NCI-H524 treated with DMSO at 0.1 percent for 48 hours (cell line): ENCODE results near the gene RNF223.
"Not testable (repeated sequence)": the region's sequence is repeated elsewhere in the genome, so short reads cannot be mapped to it uniquely, and the experiment has no call there.

Source experiments
- DNase-seq: peaks from one replicate; lab custom pipeline; 2025; lab: John Stamatoyannopoulos, UW

RNF223 gene

DNA sequence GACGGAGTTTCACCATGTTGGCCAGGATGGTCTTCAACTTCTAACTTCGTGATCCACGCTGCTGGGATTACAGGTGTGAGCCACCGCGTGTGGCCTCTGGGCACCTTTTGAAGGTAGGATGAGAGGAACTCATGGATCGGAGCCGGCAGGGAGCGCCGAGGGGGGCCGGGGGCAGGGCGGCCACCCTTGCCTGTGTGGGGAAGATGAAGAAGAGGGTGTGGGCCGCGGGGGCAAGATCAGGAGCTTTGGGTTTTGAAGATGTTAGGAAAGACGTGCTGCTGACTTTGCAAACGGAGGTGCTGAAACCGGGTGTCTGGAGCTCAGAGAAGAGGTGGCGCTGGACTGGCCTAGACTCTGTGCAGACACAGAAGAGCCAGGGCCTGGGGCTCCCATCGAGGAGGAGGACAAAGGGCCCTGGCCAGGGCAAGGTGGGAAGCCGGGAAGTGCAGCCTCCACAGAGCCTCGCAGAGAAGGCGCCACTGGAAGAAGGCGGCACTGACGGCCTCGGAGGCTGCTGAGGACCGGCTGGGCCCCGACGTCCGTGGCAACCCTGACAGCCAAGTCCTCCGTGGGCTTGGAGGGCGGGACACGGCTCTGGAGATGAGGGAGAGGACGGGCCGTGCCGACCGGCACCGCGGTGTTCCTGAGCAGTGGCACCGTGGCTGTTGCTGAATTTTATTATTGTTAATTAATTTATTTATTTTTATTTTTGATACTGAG lies 13.7 kb downstream of the RNF223 start:
- DNase-seq = no peak

DNA sequence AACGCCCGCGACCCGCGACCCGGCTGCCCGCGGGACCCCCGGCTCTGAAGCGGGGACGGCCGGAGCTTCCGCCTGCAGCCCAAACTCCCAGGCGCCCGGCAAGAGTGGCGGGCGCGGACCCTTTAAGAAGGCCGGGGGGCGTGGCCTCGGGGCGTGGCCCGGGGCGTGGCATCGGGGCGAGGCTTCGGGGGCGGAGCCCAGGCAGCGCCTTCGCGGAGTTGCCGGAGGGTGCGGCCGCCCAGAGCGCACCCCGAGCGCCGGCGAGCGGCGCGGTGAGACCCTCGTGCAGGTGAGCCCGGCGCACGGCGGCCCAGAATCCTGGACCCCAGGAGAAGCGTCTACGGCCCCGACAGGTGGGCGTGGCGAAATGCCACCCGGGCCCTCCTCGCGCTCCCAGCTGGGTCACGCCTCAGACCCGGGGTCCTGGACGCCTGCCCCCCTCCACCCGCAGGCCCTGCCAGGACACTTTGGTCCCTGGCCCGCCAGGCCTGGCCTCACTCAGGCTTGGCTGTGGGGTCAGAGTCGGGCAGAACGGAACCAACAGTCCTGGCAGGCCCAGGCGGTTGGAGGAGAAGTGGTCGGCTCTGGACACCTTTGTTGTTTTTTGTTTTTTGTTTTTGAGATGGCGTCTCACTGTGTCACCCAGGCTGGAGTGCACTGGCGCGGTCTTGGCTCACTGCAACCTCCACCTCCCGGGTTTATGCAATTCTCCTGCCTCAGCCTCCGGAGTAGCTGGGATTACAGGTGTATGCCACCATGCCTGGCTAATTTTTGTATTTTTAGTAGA lies 14.4 kb downstream of the RNF223 start:
- no peak for DNase-seq

GRCh38 chr1:1058921-1059493 lies 15.1 kb downstream of the RNF223 start:
- no peak for DNase-seq

DNA sequence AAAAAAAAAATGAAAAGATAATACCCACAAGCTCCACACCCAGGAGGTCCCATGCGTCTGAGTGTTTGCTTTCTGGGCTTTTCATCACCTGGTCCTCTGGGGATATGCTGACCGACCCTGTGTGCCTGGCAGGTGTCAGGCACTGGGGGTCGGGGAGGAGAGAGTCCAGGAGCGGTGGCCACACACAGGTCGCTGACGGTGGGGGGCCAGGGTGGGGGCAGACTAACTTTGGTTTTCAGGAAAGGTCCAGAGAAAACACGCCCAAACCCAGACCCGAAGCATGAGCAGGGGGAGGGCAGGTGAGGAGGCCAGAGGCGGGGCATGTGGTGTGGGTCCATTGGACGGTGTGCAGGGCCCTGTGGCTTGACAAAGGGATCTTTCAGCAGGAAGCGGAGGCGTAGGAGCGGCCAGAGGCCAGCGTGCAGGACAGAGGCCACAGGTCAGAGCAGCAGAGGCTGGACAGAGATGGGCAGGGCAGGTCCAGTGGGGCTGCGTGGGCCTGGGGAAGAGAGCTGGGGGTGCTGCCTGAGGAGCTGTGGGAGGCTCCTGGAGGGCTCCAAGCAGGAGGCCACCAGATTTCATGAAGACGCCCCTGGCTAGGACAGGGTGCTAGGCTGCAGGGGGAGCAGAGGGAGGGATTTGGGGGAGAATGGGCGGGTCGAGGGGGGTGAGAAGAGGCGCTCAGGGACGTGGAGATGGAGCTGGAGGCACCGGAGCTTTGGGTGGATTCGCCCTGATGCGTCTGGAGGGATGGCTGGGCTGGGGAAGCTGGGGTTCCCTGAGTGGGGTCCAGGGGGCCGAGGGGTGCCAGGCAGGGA lies 15.8 kb downstream of the RNF223 start:
- DNase-seq = no peak

DNA sequence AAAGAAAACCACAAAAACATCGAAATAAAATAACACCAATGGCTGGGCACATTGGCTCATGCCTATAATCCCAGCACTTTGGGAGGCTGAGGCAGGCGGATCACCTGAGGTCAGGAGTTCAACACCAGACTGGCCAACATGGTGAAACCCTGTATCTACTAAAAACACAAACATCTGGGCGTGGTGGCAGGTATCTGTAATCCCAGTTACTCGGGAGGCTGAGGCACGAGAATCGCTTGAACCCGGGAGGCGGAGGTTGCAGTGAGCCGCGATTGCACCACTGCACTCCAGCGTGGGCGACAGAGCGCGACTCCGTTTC lies 16.4 kb downstream of the RNF223 start:
- DNase-seq = not testable (repeated sequence)

DNA sequence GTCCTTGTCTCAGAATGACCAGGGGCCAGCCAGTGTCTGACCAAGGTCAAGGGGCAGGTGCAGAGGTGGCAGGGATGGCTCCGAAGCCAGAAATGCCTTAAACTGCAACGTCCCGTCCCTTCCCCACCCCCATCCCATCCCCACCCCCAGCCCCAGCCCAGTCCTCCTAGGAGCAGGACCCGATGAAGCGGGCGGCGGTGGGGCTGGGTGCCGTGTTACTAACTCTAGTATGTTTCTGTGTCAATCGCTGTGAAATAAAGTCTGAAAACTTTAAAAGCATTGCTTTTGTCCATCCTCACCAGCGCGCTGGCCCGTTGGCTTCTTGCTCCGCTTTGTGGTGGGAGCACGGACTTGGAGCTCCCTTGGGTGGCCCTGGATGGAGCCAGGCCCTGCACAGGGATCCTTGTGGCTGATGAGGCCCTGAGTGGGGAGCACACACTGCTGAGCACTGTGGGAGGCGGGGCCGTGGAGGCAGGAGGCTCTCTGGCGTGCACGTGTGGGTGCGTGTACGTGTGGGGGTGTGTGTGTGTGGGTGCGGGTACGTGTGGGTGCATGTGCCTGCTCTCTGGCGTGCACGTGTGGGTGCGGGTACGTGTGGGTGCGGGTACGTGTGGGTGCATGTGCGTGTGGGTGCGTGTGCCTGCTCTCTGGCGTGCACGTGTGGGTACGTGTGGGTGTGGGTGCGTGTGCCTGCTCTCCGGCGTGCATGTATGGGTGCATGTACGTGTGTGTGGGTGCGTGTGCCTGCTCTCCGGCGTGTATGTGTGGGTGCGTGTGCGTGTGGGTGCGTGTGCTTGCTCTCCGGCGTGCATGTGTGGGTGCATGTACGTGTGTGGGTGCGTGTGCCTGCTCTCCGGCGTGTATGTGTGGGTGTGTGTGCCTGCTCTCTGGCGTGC lies 18.0 kb downstream of the RNF223 start:
- no peak for DNase-seq

DNA sequence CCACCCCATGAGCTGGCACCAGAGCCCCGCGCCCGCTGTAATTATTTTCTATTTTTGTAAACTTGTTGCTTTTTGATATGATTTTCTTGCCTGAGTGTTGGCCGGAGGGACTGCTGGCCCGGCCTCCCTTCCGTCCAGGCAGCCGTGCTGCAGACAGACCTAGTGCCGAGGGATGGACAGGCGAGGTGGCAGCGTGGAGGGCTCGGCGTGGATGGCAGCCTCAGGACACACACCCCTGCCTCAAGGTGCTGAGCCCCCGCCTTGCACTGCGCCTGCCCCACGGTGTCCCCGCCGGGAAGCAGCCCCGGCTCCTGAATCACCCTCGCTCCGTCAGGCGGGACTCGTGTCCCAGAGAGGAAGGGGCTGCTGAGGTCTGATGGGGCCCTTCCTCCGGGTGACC lies 19.1 kb downstream of the RNF223 start:
- no peak for DNase-seq

DNA sequence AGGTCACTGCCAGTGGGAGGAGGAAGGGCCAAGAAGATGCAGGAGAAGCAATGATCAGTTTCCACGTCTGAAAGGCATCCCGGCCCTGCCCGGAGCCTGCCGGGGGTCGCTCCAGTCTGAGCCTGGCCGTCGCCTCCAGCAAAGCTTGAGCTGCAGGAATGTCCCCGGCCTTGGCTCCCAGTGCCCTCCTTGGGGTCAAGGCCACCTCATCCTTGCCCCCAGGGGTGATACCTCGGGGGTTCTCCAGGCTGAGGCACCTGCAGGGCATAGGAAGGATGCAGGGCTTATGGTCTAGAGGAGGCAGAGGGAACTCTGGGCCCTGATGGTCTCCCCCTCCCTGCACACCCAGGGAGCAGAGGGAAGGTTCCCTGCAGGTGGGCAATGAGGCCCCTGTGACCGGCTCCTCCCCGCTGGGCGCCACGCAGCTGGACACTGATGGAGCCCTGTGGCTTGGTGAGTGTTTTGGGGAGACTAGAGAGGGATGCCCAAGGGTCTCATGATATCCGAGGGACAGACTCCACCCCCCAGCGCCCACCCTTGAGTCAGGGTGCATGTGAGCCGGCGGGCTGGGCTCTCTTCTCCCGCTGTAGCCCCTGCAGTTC lies 19.9 kb downstream of the RNF223 start:
- DNase-seq = no peak

DNA sequence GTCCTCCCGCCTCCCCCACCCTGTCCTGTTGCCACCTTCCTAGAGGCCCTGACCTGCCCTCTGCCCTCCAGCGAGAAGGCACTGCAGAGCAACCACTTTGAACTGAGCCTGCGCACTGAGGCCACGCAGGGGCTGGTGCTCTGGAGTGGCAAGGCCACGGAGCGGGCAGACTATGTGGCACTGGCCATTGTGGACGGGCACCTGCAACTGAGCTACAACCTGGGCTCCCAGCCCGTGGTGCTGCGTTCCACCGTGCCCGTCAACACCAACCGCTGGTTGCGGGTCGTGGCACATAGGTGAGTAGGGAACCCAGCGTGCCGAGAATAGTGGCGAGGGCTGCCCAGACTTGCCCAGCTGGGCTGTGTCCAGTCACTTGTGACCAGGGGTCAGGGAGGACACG lies 20.4 kb downstream of the RNF223 start:
- DNase-seq = no peak

DNA sequence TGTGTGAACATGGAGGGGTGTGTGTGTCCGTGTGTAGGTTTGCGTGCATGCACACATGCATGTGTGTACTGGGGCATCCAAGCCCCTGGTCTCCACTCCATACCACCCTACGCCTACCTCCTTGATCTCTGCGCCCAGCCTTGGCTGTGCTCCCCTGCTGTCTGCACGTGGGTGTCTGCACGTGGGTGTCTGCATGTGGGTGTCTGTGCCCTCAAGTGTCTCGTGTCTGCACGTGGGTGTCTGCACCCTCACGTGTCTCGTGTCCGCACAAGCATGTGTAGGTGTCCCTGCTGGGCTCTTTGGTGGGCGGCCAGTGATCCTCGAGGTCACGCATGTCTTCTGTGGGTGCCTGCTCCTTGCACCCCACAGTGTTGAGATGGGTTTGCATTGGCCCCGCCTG lies 21.1 kb downstream of the RNF223 start:
- no peak for DNase-seq

DNA sequence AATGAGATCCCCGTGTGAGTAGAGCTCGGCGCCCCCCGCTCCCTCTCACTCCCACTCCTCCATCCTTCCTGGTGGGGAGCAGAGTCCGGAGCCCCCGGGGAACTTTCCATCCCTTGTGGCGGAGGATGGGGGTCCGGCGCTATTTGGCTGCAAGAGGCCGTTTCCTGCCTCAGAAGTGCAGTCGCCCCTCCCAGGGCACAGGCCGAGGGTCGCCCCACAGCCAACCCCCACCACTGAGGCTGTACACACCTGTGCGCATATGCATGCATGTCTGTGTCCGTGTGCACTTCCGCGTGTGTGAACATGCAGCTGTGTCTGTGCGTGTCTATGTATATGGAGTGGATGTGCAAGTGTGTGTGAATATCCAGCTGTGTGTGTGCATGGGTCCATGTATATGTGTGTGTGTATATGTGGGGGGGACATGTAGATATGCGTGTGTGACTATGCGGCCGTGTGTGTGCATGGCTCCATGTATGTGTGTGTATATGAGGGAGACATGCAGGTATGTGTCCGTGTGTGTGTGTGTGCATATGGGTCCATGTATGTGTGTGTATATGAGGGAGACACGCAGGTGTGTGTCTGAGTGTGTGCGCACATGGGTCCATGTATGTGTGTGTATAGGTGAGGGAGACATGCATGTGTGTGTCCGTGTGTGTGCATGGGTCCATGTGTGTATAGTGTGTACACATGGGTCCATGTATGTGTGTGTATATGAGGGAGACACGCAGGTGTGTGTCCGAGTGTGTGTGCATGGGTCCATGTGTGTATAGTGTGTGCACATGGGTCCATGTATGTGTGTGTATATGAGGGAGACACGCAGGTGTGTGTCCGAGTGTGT lies 21.9 kb downstream of the RNF223 start:
- DNase-seq = no peak

- no peak for DNase-seq
Measured at GRCh38 chr1:1051127-1051810, 22.8 kb downstream of the RNF223 start.

GRCh38 chr1:1050577-1051052 lies 23.5 kb downstream of the RNF223 start:
- DNase-seq = no peak

GRCh38 chr1:1049318-1050165 lies 24.6 kb downstream of the RNF223 start:
- DNase-seq = no peak

GRCh38 chr1:1048765-1049164 lies 25.3 kb downstream of the RNF223 start:
- DNase-seq = no peak

GRCh38 chr1:1047963-1048362 lies 26.1 kb downstream of the RNF223 start:
- DNase-seq = no peak

- no peak for DNase-seq
Measured at GRCh38 chr1:1047407-1047806, 26.7 kb downstream of the RNF223 start.

DNA sequence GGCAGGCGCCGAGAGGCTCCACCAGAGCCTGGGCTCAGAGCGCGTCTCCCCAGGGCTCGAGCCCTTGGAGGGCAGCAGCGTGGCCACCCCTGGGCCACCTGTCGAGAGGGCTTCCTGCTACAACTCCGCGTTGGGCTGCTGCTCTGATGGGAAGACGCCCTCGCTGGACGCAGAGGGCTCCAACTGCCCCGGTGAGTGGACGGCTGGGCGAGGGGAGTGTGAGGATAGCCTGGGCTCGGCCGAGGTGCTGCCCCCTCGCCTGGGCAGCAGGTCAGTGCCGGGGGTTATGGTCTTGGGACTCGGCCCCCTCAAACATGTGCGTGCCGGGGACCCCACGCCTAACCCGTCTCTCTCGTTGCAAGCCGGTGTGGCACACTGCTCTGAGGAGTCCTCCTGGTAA lies 27.3 kb downstream of the RNF223 start:
- no peak for DNase-seq

DNA sequence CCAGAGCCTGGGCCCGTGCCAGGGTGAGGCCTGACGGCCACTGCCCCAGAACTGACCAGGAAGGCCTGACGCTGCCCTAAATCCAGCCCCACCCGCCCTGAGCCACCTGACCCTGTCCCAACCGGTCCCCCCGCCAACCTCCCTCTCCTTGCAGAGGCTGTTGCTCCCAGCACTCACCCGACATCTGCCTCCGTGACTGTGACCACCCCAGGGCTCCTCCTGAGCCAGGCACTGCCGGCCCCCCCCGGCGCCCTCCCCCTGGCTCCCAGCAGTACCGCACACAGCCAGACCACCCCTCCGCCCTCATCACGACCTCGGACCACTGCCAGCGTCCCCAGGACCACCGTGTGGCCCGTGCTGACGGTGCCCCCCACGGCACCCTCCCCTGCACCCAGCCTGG lies 27.9 kb downstream of the RNF223 start:
- no peak for DNase-seq
